Activated CD4-positive, alpha-beta memory T cell treated with anti-CD3 and anti-CD28 coated beads for 36 hours (primary cell): ENCODE measurements around the gene HHATL. TPM values are rescaled to one million over a fixed set of nuclear protein-coding genes. Genes with fewer than 3 reads are reported as not detected.

Experiments
- CTCF ChIA-PET: fragments of 350-600 bp; sonication (Branson Sonifier 250); formaldehyde crosslinking; loops from one replicate; lab custom pipeline; 2021; ENCODE audit warnings: antibody characterized with exemption, inconsistent platforms; lab: Charles Lee
- POLR2A ChIA-PET: fragments of 350-600 bp; sonication (Branson Sonifier 250); formaldehyde crosslinking; loops from one replicate; lab custom pipeline; 2021; ENCODE audit warnings: antibody characterized with exemption; lab: Charles Lee
- DNase-seq: peaks from one replicate; pipeline ENCODE4 v3.0.0-alpha.2; 2020
- H3K27ac Mint-ChIP-seq: one replicate; pipeline ENCODE4 v1.8.0; 2021; ENCODE audit warnings: mixed read lengths
- H3K27me3 Mint-ChIP-seq: one replicate; pipeline ENCODE4 v1.8.0; 2021; ENCODE audit warnings: mixed read lengths
- H3K36me3 Mint-ChIP-seq: one replicate; pipeline ENCODE4 v1.8.0; 2021; ENCODE audit warnings: mixed read lengths
- H3K4me1 Mint-ChIP-seq: one replicate; pipeline ENCODE4 v1.8.0; 2021; ENCODE audit warnings: low read depth, mixed read lengths
- H3K4me3 Mint-ChIP-seq: one replicate; pipeline ENCODE4 v1.8.0; 2021; ENCODE audit warnings: mild to moderate bottlenecking, mixed read lengths
- H3K9me3 Mint-ChIP-seq: one replicate; pipeline ENCODE4 v1.8.0; 2021; ENCODE audit warnings: mixed read lengths
- intact Hi-C: fragments of 100-400 bp; cut with micrococcal nuclease; formaldehyde crosslinking; loops from one replicate; pipeline ENCODE4 v1.15.1; 2023
- total RNA-seq, 2 experiments: library from RNA; stranded (reverse); gene quantifications; one replicate each; pipeline ENCODE4 v1.2.3, GENCODE V29; 2021

The HHATL gene
- total RNA-seq, 2 experiments from 2014 or later = not detected

GRCh38 chr3:42709621-42710020 lies 7.0 kb upstream of the HHATL start:
- no peaks in the 10 kb centered on the region for H3K4me1 Mint-ChIP-seq
- no peaks in the 10 kb centered on the region for H3K27me3 Mint-ChIP-seq
- no peaks in the 10 kb centered on the region for H3K9me3 Mint-ChIP-seq
- no peak overlapping the region for H3K27ac Mint-ChIP-seq
- ChIA-PET CTCF (no interaction called here), POLR2A (no interaction called here)
- no peak overlapping the region for H3K4me3 Mint-ChIP-seq
- no peak for DNase-seq
- no peaks in the 10 kb centered on the region for H3K36me3 Mint-ChIP-seq
- intact Hi-C loops = no loop called here

GRCh38 chr3:42708611-42709151 lies 6.1 kb upstream of the HHATL start:
- no peaks in the 10 kb centered on the region for H3K4me1 Mint-ChIP-seq
- H3K9me3 Mint-ChIP-seq = no peaks in the 10 kb centered on the region
- no peaks in the 10 kb centered on the region for H3K27me3 Mint-ChIP-seq
- DNase-seq = no peak
- intact Hi-C loops = no loop called here
- no peak overlapping the region for H3K4me3 Mint-ChIP-seq
- H3K36me3 Mint-ChIP-seq = no peaks in the 10 kb centered on the region
- no peak overlapping the region for H3K27ac Mint-ChIP-seq
- CTCF ChIA-PET = no interaction called here
- POLR2A ChIA-PET = no interaction called here

GRCh38 chr3:42707620-42708355 lies 5.2 kb upstream of the HHATL start:
- DNase-seq = no peak
- intact Hi-C loops = no loop called here
- CTCF ChIA-PET = no interaction called here

GRCh38 chr3:42706721-42707619 lies 4.4 kb upstream of the HHATL start:
- DNase-seq = no peak
- no peak overlapping the region for H3K4me3 Mint-ChIP-seq
- H3K9me3 Mint-ChIP-seq = no peaks in the 10 kb centered on the region
- H3K4me1 Mint-ChIP-seq = no peaks in the 10 kb centered on the region
- CTCF ChIA-PET = interaction anchor here (1.0 kb wide), 1 partner anchor 37 kb away, joined by 3 read pairs; no protein-coding TSS in a partner anchor
- H3K27ac Mint-ChIP-seq = no peak overlapping the region
- POLR2A ChIA-PET = no interaction called here
- H3K36me3 Mint-ChIP-seq = no peaks in the 10 kb centered on the region
- H3K27me3 Mint-ChIP-seq = no peaks in the 10 kb centered on the region
- intact Hi-C loops = no loop called here

More at GRCh38 chr3:42707620-42708355, 5.2 kb upstream of the HHATL start:
- no peak overlapping the region for H3K27ac Mint-ChIP-seq
- no peaks in the 10 kb centered on the region for H3K9me3 Mint-ChIP-seq
- no peaks in the 10 kb centered on the region for H3K4me1 Mint-ChIP-seq
- no peak overlapping the region for H3K4me3 Mint-ChIP-seq
- H3K36me3 Mint-ChIP-seq = no peaks in the 10 kb centered on the region
- no peaks in the 10 kb centered on the region for H3K27me3 Mint-ChIP-seq
- POLR2A ChIA-PET = no interaction called here

GRCh38 chr3:42705962-42706585 lies 3.5 kb upstream of the HHATL start:
- H3K36me3 Mint-ChIP-seq = no peaks in the 10 kb centered on the region
- DNase-seq = no peak
- no peak overlapping the region for H3K4me3 Mint-ChIP-seq
- no peaks in the 10 kb centered on the region for H3K9me3 Mint-ChIP-seq
- no peak overlapping the region for H3K27ac Mint-ChIP-seq
- no peaks in the 10 kb centered on the region for H3K4me1 Mint-ChIP-seq
- H3K27me3 Mint-ChIP-seq = no peaks in the 10 kb centered on the region
- ChIA-PET POLR2A (no interaction called here), CTCF (interaction anchor here (1.0 kb wide), 1 partner anchor 38 kb away, joined by 3 read pairs; no protein-coding TSS in a partner anchor)
- intact Hi-C loops = no loop called here

- DNase-seq = no peak
- no peak overlapping the region for H3K4me3 Mint-ChIP-seq
- CTCF ChIA-PET = no interaction called here
- H3K27me3 Mint-ChIP-seq = no peaks in the 10 kb centered on the region
- H3K36me3 Mint-ChIP-seq = no peaks in the 10 kb centered on the region
- POLR2A ChIA-PET = no interaction called here
- no peak overlapping the region for H3K27ac Mint-ChIP-seq
- H3K4me1 Mint-ChIP-seq = no peaks in the 10 kb centered on the region
- intact Hi-C loops = no loop called here
- no peaks in the 10 kb centered on the region for H3K9me3 Mint-ChIP-seq
Measured at GRCh38 chr3:42705058-42705767, 2.6 kb upstream of the HHATL start.

GRCh38 chr3:42704136-42704841 lies 1.7 kb upstream of the HHATL start:
- Mint-ChIP-seq H3K27ac (no peak overlapping the region), H3K4me3 (no peak overlapping the region), H3K36me3 (no peaks in the 10 kb centered on the region), H3K4me1 (no peaks in the 10 kb centered on the region), H3K27me3 (no peaks in the 10 kb centered on the region), H3K9me3 (no peaks in the 10 kb centered on the region)
- DNase-seq = no peak
- ChIA-PET POLR2A (no interaction called here), CTCF (interaction anchor here (0.6 kb wide), 1 partner anchor 133 kb away, joined by 4 read pairs; no protein-coding TSS in a partner anchor)
- intact Hi-C loops = no loop called here

- POLR2A ChIA-PET = no interaction called here
- intact Hi-C loops = no loop called here
- no peak overlapping the region for H3K27ac Mint-ChIP-seq
- CTCF ChIA-PET = no interaction called here
- H3K4me1 Mint-ChIP-seq = peaks cover 2% of the 10 kb centered on the region
- H3K36me3 Mint-ChIP-seq = no peaks in the 10 kb centered on the region
- H3K27me3 Mint-ChIP-seq = no peaks in the 10 kb centered on the region
- H3K4me3 Mint-ChIP-seq = no peak overlapping the region
- DNase-seq = no peak
- H3K9me3 Mint-ChIP-seq = no peaks in the 10 kb centered on the region
Measured at GRCh38 chr3:42703695-42704025, 1.1 kb upstream of the HHATL start.

GRCh38 chr3:42702982-42703694 lies 540 bp upstream of the HHATL start:
- no peaks in the 10 kb centered on the region for H3K27me3 Mint-ChIP-seq
- intact Hi-C loops = no loop called here
- H3K36me3 Mint-ChIP-seq = no peaks in the 10 kb centered on the region
- H3K27ac Mint-ChIP-seq = no peak overlapping the region
- peaks cover 6% of the 10 kb centered on the region for H3K4me1 Mint-ChIP-seq
- DNase-seq = no peak
- CTCF ChIA-PET = no interaction called here
- H3K9me3 Mint-ChIP-seq = no peaks in the 10 kb centered on the region
- no peak overlapping the region for H3K4me3 Mint-ChIP-seq
- POLR2A ChIA-PET = interaction anchor here (0.9 kb wide), 1 partner anchor 51 kb away, joined by 3 read pairs; no protein-coding TSS in a partner anchor

- H3K27ac Mint-ChIP-seq = peak overlapping the region; percentile 34
- no peak overlapping the region for H3K4me3 Mint-ChIP-seq
- H3K4me1 Mint-ChIP-seq = peaks cover 6% of the 10 kb centered on the region
- no peaks in the 10 kb centered on the region for H3K9me3 Mint-ChIP-seq
- POLR2A ChIA-PET = interaction anchor here (0.6 kb wide), 1 partner anchor 36 kb away, joined by 3 read pairs; no protein-coding TSS in a partner anchor
- CTCF ChIA-PET = interaction anchor here (0.9 kb wide), 1 partner anchor 154 kb away, joined by 3 read pairs; no protein-coding TSS in a partner anchor
- DNase-seq = peak; percentile 75
- H3K27me3 Mint-ChIP-seq = no peaks in the 10 kb centered on the region
- intact Hi-C loops = no loop called here
- H3K36me3 Mint-ChIP-seq = no peaks in the 10 kb centered on the region
Measured at GRCh38 chr3:42701371-42702065, 1.1 kb downstream of the HHATL start.
